ENCODE data around the gene CAPZA1.

GRCh38 chr1:112625696-112626095 lies 6.1 kb downstream of the CAPZA1 start:
- TF ChIP-seq POLR2A (IDR thresholded peaks at IDR 0.05), result no peak
- TF ChIP-seq CTCF (IDR thresholded peaks at IDR 0.05), result no peak
